Fibroblast of pulmonary artery (primary cell): ENCODE results near the gene MTREX.

Experiments used
- DNase-seq: peaks from one replicate; pipeline ENCODE4 v3.0.0-alpha.2; 2010; ENCODE audit warnings: low read depth
- H3K4me3 ChIP-seq: replicated peaks from 2 replicates; pipeline ENCODE4 v1.5.1; 2011; ENCODE audit warnings: low read depth, mild to moderate bottlenecking, control low read depth, low read length, moderate library complexity
- CTCF ChIP-seq: IDR thresholded peaks from 2 replicates; pipeline ENCODE4 v1.5.1; 2011; ENCODE audit warnings: mild to moderate bottlenecking, control low read depth, low read length, inconsistent platforms; ENCODE audit errors: missing control alignments

Gene MTREX

DNA sequence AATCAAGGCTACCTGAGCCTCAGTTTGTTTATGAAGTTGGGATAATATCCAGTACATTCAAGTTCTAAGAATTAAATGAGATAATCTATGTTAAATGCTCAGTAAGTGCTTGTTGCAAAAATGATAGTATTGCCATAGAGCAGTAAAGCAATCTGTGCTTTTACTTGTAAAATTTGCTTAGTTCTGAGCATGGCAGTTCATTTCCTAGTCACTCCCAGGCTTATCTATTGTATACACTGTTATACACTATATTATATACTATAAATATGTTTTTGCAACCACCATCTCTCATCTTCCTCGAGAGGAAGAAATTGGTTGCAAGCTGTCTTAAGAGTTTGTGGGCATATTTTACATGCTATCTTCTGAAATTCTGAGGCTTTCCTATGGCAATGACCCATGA is 63.4 kb downstream of the MTREX start:
- no peak overlapping the region for H3K4me3 ChIP-seq
- TF ChIP-seq CTCF, result no peak
- DNase-seq, result no peak

DNA sequence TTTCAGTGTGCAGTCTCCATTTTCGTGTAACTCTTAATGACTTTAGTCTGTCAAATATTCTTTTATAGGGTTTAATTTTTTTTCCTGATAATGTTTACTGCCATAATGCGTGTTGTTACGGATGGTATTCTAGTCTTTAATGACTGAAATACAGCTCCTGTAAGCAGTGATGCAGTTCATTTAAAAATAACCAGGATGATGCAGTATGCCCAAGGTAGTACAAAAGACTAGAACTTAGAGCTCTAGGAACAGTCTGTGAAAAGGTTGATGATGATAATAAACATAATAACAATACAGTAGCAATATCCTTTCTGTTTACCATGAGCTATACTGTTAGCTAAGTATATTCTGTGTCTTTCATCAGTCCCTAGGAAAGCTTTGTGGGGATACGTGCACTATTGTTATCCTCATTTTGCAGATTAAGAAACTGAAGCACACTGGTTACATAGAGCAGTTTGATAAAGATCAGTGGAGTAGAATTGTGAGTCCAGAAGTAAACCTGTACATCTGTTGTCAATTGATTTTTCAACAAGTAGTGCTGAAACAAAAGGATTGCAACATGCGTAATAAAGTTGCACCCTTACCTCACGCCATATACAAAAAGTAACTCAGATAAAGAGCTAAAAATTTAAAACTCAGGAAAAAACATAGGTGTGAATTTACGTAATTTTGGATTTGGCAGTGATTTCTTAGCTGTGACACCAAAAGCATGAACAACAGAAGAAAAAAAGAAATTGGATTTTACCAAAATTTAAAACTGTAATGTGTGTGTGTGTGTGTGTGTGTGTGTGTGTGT is 64.5 kb downstream of the MTREX start:
- H3K4me3 ChIP-seq, result no peak overlapping the region
- DNase-seq, result no peak
- no peak for TF ChIP-seq CTCF

- no peak for TF ChIP-seq CTCF
- DNase-seq, result no peak
- H3K4me3 ChIP-seq, result no peak overlapping the region
Measured at GRCh38 chr5:55377810-55378209, 70.0 kb downstream of the MTREX start.

- no peak for DNase-seq
- TF ChIP-seq CTCF, result no peak
- no peak overlapping the region for H3K4me3 ChIP-seq
Measured at GRCh38 chr5:55383254-55383653, 75.5 kb downstream of the MTREX start.

DNA sequence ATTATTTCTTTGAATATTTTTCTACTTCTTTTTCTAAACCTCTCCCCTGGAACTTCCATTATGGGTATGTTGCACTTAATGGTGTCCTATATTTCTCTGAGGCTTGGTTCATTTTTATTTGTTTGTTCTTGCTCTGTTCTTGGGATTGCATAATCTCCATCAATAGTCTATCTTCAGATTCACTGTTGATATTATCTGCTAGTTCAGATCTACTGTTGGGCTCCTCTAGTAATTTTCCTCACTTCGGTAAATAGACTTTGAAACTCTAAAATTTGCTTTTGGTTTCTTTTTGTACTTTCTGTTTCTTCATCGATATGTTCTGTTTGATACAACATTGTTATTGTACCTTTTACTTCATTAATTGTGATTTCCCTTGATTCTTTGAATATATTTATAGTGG is 76.3 kb downstream of the MTREX start:
- DNase-seq, result no peak
- H3K4me3 ChIP-seq, result no peak overlapping the region
- TF ChIP-seq CTCF, result no peak

GRCh38 chr5:55385227-55385626 is 77.4 kb downstream of the MTREX start:
- no peak for DNase-seq
- no peak overlapping the region for H3K4me3 ChIP-seq
- no peak for TF ChIP-seq CTCF

DNA sequence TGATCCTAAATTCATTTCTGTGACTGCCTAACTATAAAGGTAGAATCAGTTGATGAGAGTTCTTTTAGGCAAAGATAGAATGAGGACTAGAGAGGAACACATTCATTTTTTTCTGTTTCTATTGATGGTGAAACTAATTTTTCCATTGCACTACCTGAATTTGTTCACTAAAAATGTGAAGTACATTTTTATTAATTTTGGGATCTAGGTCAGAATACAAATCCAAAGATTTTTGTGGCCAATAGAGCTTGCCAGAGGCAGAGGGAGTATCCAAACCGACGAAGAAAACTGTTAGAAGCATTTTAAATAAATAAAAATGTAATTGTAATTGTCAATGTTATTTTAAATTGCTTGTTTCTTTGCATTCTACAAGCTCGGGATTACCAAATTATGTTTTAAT is 78.1 kb downstream of the MTREX start:
- DNase-seq, result no peak
- TF ChIP-seq CTCF, result no peak
- H3K4me3 ChIP-seq, result no peak overlapping the region
